Trophoblast cell (in vitro differentiated cells and primary cell): ENCODE measurements around the gene PREX1.
"Not testable (repeated sequence)": the region's sequence is repeated elsewhere in the genome, so short reads cannot be mapped to it uniquely, and the experiment has no call there.

ENCODE experiments used
- DNase-seq, 2 donors: peaks; one replicate each; pipeline ENCODE4 v3.0.0-alpha.2; 2016
- H2AFZ ChIP-seq: 2 replicates; pipeline ENCODE4 v1.6.1; 2013; ENCODE audit warnings: low read length, moderate library complexity, mild to moderate bottlenecking; ENCODE audit not compliant: insufficient read depth, poor library complexity
- H2AK5ac ChIP-seq: 2 replicates; pipeline ENCODE4 v1.6.1; 2013; ENCODE audit warnings: mild to moderate bottlenecking, low read length
- H2BK120ac ChIP-seq: 2 replicates; pipeline ENCODE4 v1.6.1; 2013; ENCODE audit warnings: low read length, mild to moderate bottlenecking, moderate library complexity; ENCODE audit not compliant: insufficient read depth, poor library complexity
- H2BK12ac ChIP-seq: 2 replicates; pipeline ENCODE4 v1.6.1; 2013; ENCODE audit warnings: mild to moderate bottlenecking, low read length, moderate library complexity
- H2BK5ac ChIP-seq: 2 replicates; pipeline ENCODE4 v1.6.1; 2013; ENCODE audit warnings: low read length, low read depth, moderate library complexity, mild to moderate bottlenecking; ENCODE audit not compliant: poor library complexity
- H3K14ac ChIP-seq: 2 replicates; pipeline ENCODE4 v1.6.1; 2013; ENCODE audit warnings: mild to moderate bottlenecking, low read length
- H3K18ac ChIP-seq: 2 replicates; pipeline ENCODE4 v1.6.1; 2013; ENCODE audit warnings: mild to moderate bottlenecking, low read length
- H3K23ac ChIP-seq: 2 replicates; pipeline ENCODE4 v1.6.1; 2013; ENCODE audit warnings: low read length
- H3K27ac ChIP-seq: 2 replicates; pipeline ENCODE4 v1.5.1; 2013; ENCODE audit warnings: low read depth, mild to moderate bottlenecking, inconsistent platforms, low read length, moderate library complexity
- H3K27me3 ChIP-seq: 2 replicates; pipeline ENCODE4 v1.6.1; 2013; ENCODE audit warnings: inconsistent platforms, mild to moderate bottlenecking, low read length, moderate library complexity; ENCODE audit not compliant: insufficient read depth
- H3K36me3 ChIP-seq, 2 experiments: 1 replicate in 1 of 2; 2 replicates in 1 of 2; pipeline ENCODE4 v1.6.1; 2013; ENCODE audit warnings: low read length in 2 of 2, mild to moderate bottlenecking in 2 of 2, moderate library complexity in 1 of 2; ENCODE audit not compliant: insufficient read depth in 2 of 2, control insufficient read depth in 1 of 2
- H3K4ac ChIP-seq: 2 replicates; pipeline ENCODE4 v1.6.1; 2013; ENCODE audit warnings: low read depth, mild to moderate bottlenecking, low read length, moderate library complexity
- H3K4me1 ChIP-seq, 2 experiments: 1 replicate in 1 of 2; 2 replicates in 1 of 2; pipeline ENCODE4 v1.6.1; 2013; ENCODE audit warnings: low read length in 2 of 2, mild to moderate bottlenecking in 2 of 2, moderate library complexity in 1 of 2; ENCODE audit not compliant: insufficient read depth in 2 of 2, control insufficient read depth in 1 of 2
- H3K4me2 ChIP-seq: 2 replicates; pipeline ENCODE4 v1.6.1; 2013; ENCODE audit warnings: inconsistent platforms, mild to moderate bottlenecking, low read length, moderate library complexity
- H3K4me3 ChIP-seq: 2 replicates; pipeline ENCODE4 v1.5.1; 2013; ENCODE audit warnings: mild to moderate bottlenecking, low read depth, low read length, inconsistent platforms
- H3K79me1 ChIP-seq: one replicate; pipeline ENCODE4 v1.6.1; 2013; ENCODE audit warnings: low read length
- H3K79me2 ChIP-seq: 2 replicates; pipeline ENCODE4 v1.6.1; 2013; ENCODE audit warnings: low read length, mild to moderate bottlenecking; ENCODE audit not compliant: control insufficient read depth, insufficient read depth, poor library complexity
- H3K9ac ChIP-seq: 2 replicates; pipeline ENCODE4 v1.6.1; 2013; ENCODE audit warnings: mild to moderate bottlenecking, low read length
- H3K9me3 ChIP-seq: 2 replicates; pipeline ENCODE4 v1.6.1; 2013; ENCODE audit warnings: low read depth, mild to moderate bottlenecking, control low read depth, inconsistent platforms, low read length; ENCODE audit not compliant: insufficient read depth
- H4K12ac ChIP-seq: 2 replicates; pipeline ENCODE4 v1.6.1; 2013; ENCODE audit warnings: low read depth, mild to moderate bottlenecking, low read length, moderate library complexity
- H4K8ac ChIP-seq: 2 replicates; pipeline ENCODE4 v1.6.1; 2013; ENCODE audit warnings: low read depth, mild to moderate bottlenecking, low read length, moderate library complexity
- H4K91ac ChIP-seq: one replicate; pipeline ENCODE4 v1.6.1; 2013; ENCODE audit warnings: low read depth, mild to moderate bottlenecking, low read length, moderate library complexity
- WGBS: extraction: QIAGEN DNeasy Blood & Tissue Kit; methylation state at CpG from one replicate; pipeline ENCODE4 v1.1.7; 2013; ENCODE audit warnings: missing lambda C conversion rate; ENCODE audit not compliant: insufficient read length, insufficient coverage; ENCODE audit errors: extremely low coverage; 5-methylcytosine and 5-hydroxymethylcytosine counted together

PREX1 gene

GRCh38 chr20:48869442-48869841 is 41.6 kb upstream of the PREX1 start:
- H3K27ac ChIP-seq, H3K23ac ChIP-seq: not testable (repeated sequence)

GRCh38 chr20:48866936-48867335 is 39.1 kb upstream of the PREX1 start:
- H2AFZ ChIP-seq: no peak overlapping the region
- no peak overlapping the region for H4K91ac ChIP-seq
- DNase-seq: no peak
- no peaks in the 10 kb centered on the region for H3K79me2 ChIP-seq
- no peak overlapping the region for H4K12ac ChIP-seq
- H2BK5ac ChIP-seq: no peak overlapping the region
- H3K14ac ChIP-seq: no peak overlapping the region
- no peak overlapping the region for H2BK12ac ChIP-seq
- no peak overlapping the region for H3K27ac ChIP-seq
- H3K79me1 ChIP-seq: no peaks in the 10 kb centered on the region
- H3K27me3 ChIP-seq: no peaks in the 10 kb centered on the region
- H3K18ac ChIP-seq: no peak overlapping the region
- no peaks in the 10 kb centered on the region for H3K4me1 ChIP-seq
- H3K23ac ChIP-seq: no peak overlapping the region
- H3K9ac ChIP-seq: no peak overlapping the region
- H3K4me2 ChIP-seq: no peak overlapping the region
- H3K36me3 ChIP-seq: no peaks in the 10 kb centered on the region
- no peak overlapping the region for H4K8ac ChIP-seq
- no peak overlapping the region for H3K4ac ChIP-seq
- no peaks in the 10 kb centered on the region for H3K9me3 ChIP-seq
- H2BK120ac ChIP-seq: no peak overlapping the region
- H3K4me3 ChIP-seq: no peak overlapping the region
- H2AK5ac ChIP-seq: no peak overlapping the region
- no CpG with 5 or more reads among the region's 1 CpG for WGBS

More at GRCh38 chr20:48869442-48869841, 41.6 kb upstream of the PREX1 start:
- not testable (repeated sequence) for H3K9ac ChIP-seq, H4K91ac ChIP-seq, H2BK5ac ChIP-seq, H2BK12ac ChIP-seq, H3K4me2 ChIP-seq, H2AFZ ChIP-seq, H3K79me2 ChIP-seq, H4K12ac ChIP-seq, H3K4ac ChIP-seq, H2BK120ac ChIP-seq, H2AK5ac ChIP-seq, H3K4me1 ChIP-seq, H3K36me3 ChIP-seq, H3K27me3 ChIP-seq, H3K18ac ChIP-seq, H3K14ac ChIP-seq, H3K79me1 ChIP-seq, H3K4me3 ChIP-seq, DNase-seq, H4K8ac ChIP-seq, H3K9me3 ChIP-seq

DNA sequence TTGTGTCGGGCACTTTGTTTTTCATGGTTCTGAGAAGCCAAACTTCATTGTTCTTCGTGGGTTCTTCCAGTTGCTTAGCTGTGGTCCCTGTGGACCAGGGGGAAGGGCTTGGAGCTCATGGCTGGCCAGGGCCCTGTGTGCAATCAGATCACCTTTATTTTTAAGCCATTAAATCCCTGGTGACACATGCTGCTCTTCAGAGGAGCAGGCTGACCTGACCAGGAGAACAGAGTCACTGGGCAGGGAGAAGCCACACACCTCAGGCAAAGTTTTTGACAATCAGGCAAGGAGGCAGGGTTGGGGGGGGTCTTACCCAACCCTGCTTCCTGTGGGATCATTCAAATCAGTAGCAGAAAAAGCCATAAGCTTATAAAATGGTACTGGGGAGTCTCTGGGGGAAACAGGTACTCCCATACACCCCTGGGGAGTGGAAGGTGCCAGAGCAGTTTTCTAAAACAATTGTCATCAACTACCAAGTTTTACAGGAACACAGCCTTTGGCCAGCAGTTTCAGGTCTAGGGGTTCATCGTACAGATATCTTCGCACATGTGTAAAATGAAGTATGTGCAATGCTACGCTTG is 37.0 kb upstream of the PREX1 start:
- DNase-seq: no peak
- Histone ChIP-seq H3K4ac (no peak overlapping the region), H3K4me3 (no peak overlapping the region)

GRCh38 chr20:48864254-48864653 is 36.5 kb upstream of the PREX1 start:
- no CpG with 5 or more reads among the region's 5 CpGs for WGBS
- Histone ChIP-seq H3K27me3 (no peaks in the 10 kb centered on the region), H2BK5ac (no peak overlapping the region), H2AFZ (no peak overlapping the region), H3K23ac (no peak overlapping the region), H2BK12ac (no peak overlapping the region), H3K18ac (no peak overlapping the region), H2AK5ac (no peak overlapping the region), H3K4me1 (no peaks in the 10 kb centered on the region), H2BK120ac (no peak overlapping the region), H3K27ac (no peak overlapping the region), H3K4me2 (no peak overlapping the region), H3K14ac (no peak overlapping the region), H3K9ac (no peak overlapping the region), H3K36me3 (no peaks in the 10 kb centered on the region), H4K12ac (no peak overlapping the region), H3K9me3 (no peaks in the 10 kb centered on the region), H4K91ac (no peak overlapping the region), H3K79me2 (no peaks in the 10 kb centered on the region), H3K4ac (no peak overlapping the region), H3K4me3 (no peak overlapping the region), H4K8ac (no peak overlapping the region), H3K79me1 (no peaks in the 10 kb centered on the region)
- no peak for DNase-seq

More for the DNA sequence above, 37.0 kb upstream of the PREX1 start:
- Histone ChIP-seq H3K27ac (no peak overlapping the region), H4K8ac (no peak overlapping the region), H4K91ac (no peak overlapping the region), H3K18ac (no peak overlapping the region), H2AK5ac (no peak overlapping the region), H3K79me1 (no peaks in the 10 kb centered on the region), H3K23ac (no peak overlapping the region), H4K12ac (no peak overlapping the region), H3K27me3 (no peaks in the 10 kb centered on the region), H3K4me2 (no peak overlapping the region), H3K9me3 (no peaks in the 10 kb centered on the region), H3K79me2 (no peaks in the 10 kb centered on the region), H3K9ac (no peak overlapping the region), H3K14ac (no peak overlapping the region), H2BK120ac (no peak overlapping the region), H2BK12ac (no peak overlapping the region), H2AFZ (no peak overlapping the region), H2BK5ac (no peak overlapping the region), H3K4me1 (no peaks in the 10 kb centered on the region), H3K36me3 (no peaks in the 10 kb centered on the region)
- WGBS: no CpG with 5 or more reads among the region's 5 CpGs
